Superior temporal gyrus (tissue), 1 donor: ENCODE data around the gene TMEM117.
A peak's percentile ranks its signal among the peaks of the same experiment; 100 is the strongest.

ENCODE experiments used
- DNase-seq: peaks from one replicate; pipeline ENCODE4 v3.0.0-alpha.2; 2016; ENCODE audit errors: extremely low spot score

Gene TMEM117

DNA sequence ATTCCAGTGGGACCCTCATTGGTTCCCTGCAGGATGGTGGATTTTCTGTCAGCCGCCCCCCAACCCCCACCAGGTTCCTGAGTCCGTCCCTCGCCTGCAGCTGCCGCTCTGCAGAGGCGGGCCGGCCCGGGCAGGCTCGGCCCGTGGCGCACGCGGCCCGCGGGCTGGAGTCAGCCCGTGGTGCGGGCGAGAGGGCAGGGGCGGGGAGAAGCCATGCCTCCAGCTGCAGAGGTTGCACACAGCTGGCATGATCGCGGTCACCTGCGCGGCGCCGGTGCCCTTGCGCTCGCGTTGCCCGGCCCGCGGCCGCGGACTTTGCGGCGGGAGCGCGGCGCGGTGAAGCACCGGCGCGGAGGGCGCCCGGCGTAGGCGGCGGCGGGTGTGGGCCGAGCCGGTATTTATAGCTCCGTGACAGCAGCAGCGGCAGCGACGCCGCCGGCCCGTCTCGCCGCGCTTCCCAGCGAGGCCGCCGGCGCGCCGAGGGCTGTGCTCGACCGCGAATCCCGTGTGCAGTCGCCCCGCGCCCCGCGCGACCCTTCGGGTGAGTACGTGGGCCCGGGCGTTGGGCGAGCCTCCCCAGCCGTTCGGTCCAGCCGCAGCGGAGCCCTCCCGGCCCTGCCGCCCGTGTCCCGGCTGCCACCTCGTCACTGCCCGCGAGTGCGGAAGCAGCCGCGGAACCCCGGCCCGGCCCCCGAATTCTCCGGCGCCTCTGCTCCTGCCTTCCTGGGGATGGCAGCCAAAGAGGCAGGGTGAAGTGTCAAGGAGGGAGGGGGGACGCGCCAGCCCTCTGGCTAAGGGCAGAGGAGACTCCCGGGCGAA is at the start of gene TMEM117:
TSS of gene TMEM117 (plus strand) at position 426 of the 819 bp plus-strand sequence.
- peak; percentile 66 for DNase-seq

GRCh38 chr12:43786899-43787693 is 48.8 kb upstream of the TMEM117 start:
- no peak for DNase-seq

GRCh38 chr12:43789941-43790340 is 45.9 kb upstream of the TMEM117 start:
- no peak for DNase-seq

- no peak for DNase-seq
Observed at GRCh38 chr12:43795716-43796280, 40.1 kb upstream of the TMEM117 start.

DNA sequence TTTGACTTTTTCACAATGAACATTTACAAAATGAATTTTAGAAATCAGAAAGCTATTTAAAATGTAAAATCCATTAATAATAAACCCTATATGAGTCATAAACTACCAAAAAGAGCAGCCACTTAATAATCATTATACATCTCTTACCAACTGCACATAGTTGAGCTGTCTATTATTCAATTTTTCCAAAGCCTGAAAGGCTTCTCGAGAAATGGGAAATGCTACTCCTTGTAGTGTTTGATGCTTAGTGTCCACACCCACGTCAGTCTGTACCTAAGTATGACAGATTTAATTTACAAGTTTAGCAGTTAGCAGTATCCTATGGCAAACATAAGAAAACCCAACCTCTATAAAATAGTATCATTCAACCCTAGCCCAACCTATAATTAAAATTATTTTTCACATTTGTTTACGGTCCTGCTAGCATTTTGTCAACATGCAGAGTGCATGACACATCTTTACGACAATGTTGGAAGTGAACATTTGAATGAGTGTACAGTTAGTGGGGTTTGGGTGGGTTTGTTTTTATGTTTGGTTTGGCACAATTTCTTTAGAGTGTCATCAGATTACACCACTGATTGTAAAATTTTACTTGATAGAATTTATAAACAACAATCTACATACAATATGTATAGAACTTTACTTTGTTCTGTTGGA is 38.2 kb upstream of the TMEM117 start:
- no peak for DNase-seq

GRCh38 chr12:43805149-43805859 is 30.6 kb upstream of the TMEM117 start:
- no peak for DNase-seq

GRCh38 chr12:43805860-43806736 is 29.8 kb upstream of the TMEM117 start, which contains the start of gene TWF1:
Gene TWF1 (minus strand): TSS chr12:43806317. CDS start chr12:43806245, 72 bp downstream.
- DNase-seq: peak; percentile 81

DNA sequence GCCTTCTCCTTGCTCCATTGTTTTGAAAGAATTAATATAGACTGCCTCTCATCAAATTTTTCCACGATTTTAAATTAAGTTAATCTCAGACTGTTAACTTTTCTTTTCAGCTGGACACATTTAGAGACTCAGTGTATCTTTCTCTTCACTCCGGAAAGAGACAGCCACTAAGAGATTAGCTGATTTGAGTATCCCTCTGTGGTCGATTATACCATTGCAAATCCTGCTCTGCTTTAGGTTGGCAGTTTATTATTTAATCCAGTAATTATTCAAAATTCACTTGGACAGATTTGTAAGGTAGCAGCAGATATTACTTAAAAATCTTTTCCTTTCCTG is 29.2 kb upstream of the TMEM117 start:
- peak; percentile 77 for DNase-seq

DNA sequence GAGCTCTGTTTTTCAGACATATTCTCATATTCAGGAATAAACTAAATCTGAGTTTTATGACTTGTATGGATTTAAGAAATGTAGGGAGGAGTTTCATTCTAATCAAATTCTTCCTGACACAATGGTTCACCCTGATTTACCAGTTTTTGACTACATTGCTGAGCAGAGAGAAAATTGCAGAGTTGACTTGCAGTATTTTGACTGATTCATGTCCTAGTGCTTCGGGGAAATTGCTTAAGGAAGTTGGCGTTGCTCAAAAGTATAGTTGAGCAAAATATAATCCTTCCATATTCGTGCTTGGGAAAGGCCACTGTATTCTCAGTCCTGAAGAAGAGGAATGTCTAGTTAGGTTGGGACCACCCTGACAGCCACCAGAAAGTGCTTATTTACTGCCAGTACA is 28.5 kb upstream of the TMEM117 start:
- DNase-seq: peak; percentile 24

GRCh38 chr12:43812057-43812456 is 23.8 kb upstream of the TMEM117 start:
- DNase-seq: no peak

GRCh38 chr12:43812926-43813325 is 23.0 kb upstream of the TMEM117 start:
- no peak for DNase-seq

DNA sequence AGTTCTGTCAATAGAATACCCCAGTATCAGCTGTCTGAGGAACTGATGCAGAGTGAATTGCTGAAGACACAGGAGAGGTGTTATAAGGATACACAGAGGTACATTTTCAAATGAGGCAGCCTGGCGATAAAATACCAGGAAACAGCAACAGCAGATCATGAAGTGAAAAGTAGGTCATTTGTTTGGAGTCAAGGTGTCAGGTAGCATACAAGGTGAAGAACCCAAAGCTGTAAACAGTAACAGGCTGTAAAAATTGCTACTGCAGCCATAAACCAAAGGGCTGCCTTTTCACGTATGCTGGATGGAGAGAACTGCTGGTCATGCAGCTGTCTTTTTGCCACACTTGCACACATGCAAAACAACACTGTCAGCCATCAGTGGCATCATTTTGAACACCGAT is 20.5 kb upstream of the TMEM117 start:
- no peak for DNase-seq

GRCh38 chr12:43816168-43816567 is 19.7 kb upstream of the TMEM117 start:
- no peak for DNase-seq

DNA sequence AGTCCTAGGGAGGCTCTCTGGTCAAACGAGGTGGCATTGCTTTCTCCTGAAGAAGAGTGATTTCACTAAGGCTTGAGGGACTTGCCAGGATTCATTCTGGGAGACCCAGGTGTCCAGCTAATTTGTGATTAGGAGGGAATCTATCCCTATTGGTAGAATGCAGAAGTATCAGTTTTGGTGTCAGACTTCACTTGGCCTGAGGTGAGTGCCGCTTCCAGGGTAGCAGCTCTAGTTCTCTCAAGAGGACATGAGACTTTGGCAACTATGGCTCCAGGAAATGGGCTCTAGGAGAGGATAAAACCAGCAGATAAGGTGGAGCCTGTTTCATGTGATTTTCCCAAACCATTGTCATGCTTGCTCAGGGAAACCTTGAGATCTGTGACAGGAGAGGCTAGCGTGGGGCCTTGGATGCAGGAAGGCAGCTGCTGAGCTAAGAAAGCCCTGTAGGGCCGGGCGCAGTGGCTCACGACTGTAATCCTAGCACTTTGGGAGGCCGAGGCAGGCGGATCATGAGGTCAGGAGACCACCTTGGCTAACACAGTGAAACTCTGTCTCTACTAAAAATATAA is 11.6 kb upstream of the TMEM117 start:
- no peak for DNase-seq

GRCh38 chr12:43826681-43827080 is 9.2 kb upstream of the TMEM117 start:
- DNase-seq: no peak

GRCh38 chr12:43827093-43827492 is 8.8 kb upstream of the TMEM117 start:
- no peak for DNase-seq

DNA sequence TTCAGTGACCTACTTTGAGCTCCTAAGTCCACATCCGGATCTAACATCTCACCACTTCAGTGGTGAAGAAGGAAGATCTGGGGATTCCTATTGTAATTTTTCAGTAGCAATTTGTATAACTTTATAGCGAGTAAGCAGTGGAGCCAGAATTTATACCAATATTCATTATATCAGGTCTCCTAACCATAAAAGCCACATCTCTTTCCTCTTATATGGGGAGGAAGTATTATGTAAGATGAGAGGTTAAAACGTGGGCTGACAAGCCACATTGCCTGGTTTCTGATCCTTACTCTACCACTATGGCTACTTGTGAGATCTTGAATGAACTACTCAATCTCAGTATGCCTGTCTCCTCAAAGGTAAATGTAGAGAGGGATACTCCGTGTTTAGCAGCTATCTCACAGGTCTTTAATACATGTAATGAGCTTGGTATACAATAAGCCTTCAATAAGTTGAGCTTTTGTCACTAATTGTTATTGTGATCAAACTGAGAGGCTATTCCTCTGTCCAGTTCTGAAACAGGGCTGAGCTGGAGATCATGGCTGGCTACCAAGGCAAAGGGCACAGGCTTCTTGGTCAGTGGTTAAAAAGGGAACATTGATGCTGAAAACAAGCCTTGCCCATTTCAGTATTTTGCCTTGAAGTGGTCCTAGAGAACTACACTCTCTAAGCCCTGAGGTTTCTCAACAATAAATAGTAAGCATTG is 3.3 kb upstream of the TMEM117 start:
- DNase-seq: no peak

DNA sequence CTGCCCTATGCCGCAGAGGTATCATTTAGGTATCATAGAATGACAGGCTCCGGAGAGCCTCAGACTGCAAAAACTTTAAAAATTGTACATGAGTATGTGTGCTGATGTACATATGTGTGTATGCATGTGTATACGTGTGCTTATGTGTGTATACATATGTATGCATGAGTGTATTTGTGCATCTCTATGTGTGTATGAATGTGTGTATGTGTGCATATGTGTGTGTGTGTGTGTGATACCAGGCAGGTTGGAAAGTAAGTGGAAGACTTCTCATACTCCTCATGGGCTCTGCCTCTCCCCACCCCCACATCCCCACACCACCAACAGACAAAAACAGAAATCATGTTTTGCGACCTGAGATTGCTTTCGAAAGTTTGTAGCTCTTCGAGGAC is 621 bp upstream of the TMEM117 start:
- no peak for DNase-seq

DNA sequence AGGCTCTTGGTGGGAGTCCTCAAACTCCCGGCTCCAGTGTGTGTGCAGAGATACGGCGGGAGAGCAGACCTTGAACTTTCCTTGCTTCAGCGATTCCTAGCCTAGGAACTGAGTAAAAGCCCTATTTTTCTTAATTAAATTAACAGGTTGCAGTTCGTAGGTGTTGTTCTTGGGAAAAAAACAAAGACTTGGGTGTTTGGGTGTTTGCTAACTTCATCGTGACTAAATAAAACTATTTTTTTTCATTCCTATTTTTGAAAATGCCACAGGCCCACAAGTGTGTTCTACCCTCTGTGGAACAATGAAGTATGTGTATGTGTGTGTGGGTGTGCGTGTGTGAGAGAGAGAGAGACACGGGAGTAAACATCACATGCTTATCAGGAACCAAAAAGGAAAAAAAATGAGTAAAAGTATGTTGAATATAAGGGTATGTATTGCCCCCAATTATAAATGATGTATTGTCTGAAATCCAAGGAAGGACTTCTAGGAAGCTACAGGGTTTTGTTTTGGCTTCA is 651 bp downstream of the TMEM117 start:
- DNase-seq: peak; percentile 69
